ENCODE measurements around the gene INHBE. TPM values are rescaled to one million over a fixed set of nuclear protein-coding genes. Genes with fewer than 3 reads are reported as not detected.

The INHBE gene
- total and polyA plus RNA-seq, 4 donors = 17.6 to 181 (median 110) TPM

DNA sequence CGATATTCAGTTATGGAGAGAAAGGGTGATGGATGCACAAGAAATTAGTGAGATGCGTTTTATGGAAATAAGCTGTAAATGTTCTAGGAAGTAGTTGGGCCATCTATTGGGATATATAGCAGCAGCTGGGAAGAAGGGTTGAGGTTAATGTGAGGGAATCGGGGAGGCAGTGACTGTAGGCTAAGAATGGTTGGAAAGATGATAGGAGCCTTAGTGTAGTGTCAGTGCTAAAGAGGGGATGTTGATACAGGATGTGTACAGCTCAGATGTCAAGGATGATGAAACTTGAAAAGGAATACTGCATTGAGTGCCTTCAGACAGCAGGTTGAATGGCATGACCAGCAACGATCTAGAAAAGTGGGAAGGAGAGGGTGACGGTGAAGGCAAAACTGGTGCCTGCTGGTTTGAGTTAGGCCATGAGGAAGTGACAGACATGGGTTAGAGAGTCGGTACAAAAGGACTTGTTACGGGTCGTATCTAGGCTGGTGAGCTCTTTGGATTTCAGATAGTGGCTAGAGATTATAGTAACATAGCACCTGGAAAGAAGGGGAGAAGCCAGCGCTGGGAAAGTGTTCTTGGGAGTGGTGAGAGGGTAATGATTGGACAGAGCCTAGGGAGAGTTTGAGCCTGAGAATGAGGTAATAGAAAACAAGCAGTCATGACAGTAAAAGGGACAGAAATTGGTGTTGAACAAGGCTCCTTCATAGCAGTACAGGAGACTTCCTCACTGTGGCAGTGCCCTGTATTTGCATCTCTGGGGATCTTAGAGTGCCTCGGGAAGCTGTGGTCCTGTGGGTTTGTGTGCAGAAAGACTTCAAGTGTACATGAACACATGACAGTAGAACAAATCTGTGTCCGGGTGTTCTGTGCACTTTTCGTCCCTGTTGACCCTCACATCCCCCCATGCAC, 42.4 kb downstream of the INHBE start:
- no peak overlapping the region for H3K9ac ChIP-seq (ENCODE audit: low read depth in 1 of 2, low read length in 2 of 2)
- no peak for TF ChIP-seq CTCF (IDR thresholded peaks at IDR 0.05; ENCODE audit: low read depth, low read length, missing input control)
- TF ChIP-seq, protein P1, sequence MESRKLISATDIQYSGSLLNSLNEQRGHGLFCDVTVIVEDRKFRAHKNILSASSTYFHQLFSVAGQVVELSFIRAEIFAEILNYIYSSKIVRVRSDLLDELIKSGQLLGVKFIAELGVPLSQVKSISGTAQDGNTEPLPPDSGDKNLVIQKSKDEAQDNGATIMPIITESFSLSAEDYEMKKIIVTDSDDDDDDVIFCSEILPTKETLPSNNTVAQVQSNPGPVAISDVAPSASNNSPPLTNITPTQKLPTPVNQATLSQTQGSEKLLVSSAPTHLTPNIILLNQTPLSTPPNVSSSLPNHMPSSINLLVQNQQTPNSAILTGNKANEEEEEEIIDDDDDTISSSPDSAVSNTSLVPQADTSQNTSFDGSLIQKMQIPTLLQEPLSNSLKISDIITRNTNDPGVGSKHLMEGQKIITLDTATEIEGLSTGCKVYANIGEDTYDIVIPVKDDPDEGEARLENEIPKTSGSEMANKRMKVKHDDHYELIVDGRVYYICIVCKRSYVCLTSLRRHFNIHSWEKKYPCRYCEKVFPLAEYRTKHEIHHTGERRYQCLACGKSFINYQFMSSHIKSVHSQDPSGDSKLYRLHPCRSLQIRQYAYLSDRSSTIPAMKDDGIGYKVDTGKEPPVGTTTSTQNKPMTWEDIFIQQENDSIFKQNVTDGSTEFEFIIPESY (IDR thresholded peaks at IDR 0.05) = no peak
- TF ChIP-seq EGR1 (IDR thresholded peaks at IDR 0.05; ENCODE audit: low read depth in 2 of 2) = no peak
- no peak for TF ChIP-seq TAF1 (conservative IDR thresholded peaks at IDR 0.05)
- TF ChIP-seq, protein P2, sequence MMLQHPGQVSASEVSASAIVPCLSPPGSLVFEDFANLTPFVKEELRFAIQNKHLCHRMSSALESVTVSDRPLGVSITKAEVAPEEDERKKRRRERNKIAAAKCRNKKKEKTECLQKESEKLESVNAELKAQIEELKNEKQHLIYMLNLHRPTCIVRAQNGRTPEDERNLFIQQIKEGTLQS (IDR thresholded peaks at IDR 0.05) = no peak
- no peak for TF ChIP-seq RXRA (IDR thresholded peaks at IDR 0.05)
- no peak for TF ChIP-seq RAD21 (IDR thresholded peaks at IDR 0.05)
- peaks cover 16 to 50% (median 29%) of the 10 kb centered on the region in 4 donors for H3K36me3 ChIP-seq (ENCODE audit: control insufficient read depth in 4 of 4, insufficient read depth in 3 of 4, low read depth in 1 of 4, low read length in 3 of 4)
- no peaks in the 10 kb centered on the region for H3K4me1 ChIP-seq (ENCODE audit: control insufficient read depth in 4 of 4, insufficient read depth in 4 of 4, low read length in 3 of 4)
- DNase-seq (ENCODE audit: low spot score) = no peak
- no peaks in the 10 kb centered on the region for H3K9me3 ChIP-seq (ENCODE audit: control insufficient read depth in 4 of 4, low read length in 3 of 4)
- 95% methylated on average over 12 of the region's 12 CpGs for WGBS
- no peak overlapping the region for H3K27ac ChIP-seq (ENCODE audit: low read depth in 1 of 2, low read length in 2 of 2)
- H3K27me3 ChIP-seq (ENCODE audit: control insufficient read depth in 4 of 4, insufficient read depth in 4 of 4, low read length in 3 of 4) = no peaks in the 10 kb centered on the region
- no peak overlapping the region for H3K4me3 ChIP-seq (ENCODE audit: low read depth in 1 of 3, low read length in 3 of 3)

GRCh38 chr12:57498132-57498502, 43.0 kb downstream of the INHBE start:
- Histone ChIP-seq H3K36me3 (ENCODE audit: control insufficient read depth in 4 of 4, insufficient read depth in 3 of 4, low read depth in 1 of 4, low read length in 3 of 4) (peaks cover 16 to 47% (median 29%) of the 10 kb centered on the region in 4 donors), H3K4me3 (ENCODE audit: low read depth in 1 of 3, low read length in 3 of 3) (no peak overlapping the region), H3K4me1 (ENCODE audit: control insufficient read depth in 4 of 4, insufficient read depth in 4 of 4, low read length in 3 of 4) (no peaks in the 10 kb centered on the region), H3K9me3 (ENCODE audit: control insufficient read depth in 4 of 4, low read length in 3 of 4) (no peaks in the 10 kb centered on the region), H3K27me3 (ENCODE audit: control insufficient read depth in 4 of 4, insufficient read depth in 4 of 4, low read length in 3 of 4) (no peaks in the 10 kb centered on the region), H3K9ac (ENCODE audit: low read depth in 1 of 2, low read length in 2 of 2) (no peak overlapping the region), H3K27ac (ENCODE audit: low read depth in 1 of 2, low read length in 2 of 2) (no peak overlapping the region)
- WGBS = 95% methylated on average over 9 of the region's 9 CpGs
- no peak for DNase-seq (ENCODE audit: low spot score)
- TF ChIP-seq FOXA1 (IDR thresholded peaks at IDR 0.05) (no peak), HNF4G (IDR thresholded peaks at IDR 0.05) (no peak), FOXA2 (IDR thresholded peaks at IDR 0.05) (no peak), RXRA (IDR thresholded peaks at IDR 0.05) (no peak), EGR1 (IDR thresholded peaks at IDR 0.05; ENCODE audit: low read depth in 2 of 2) (no peak), HNF4A (conservative IDR thresholded peaks at IDR 0.05) (no peak), TAF1 (conservative IDR thresholded peaks at IDR 0.05) (no peak), YY1 (IDR thresholded peaks at IDR 0.05) (no peak), CTCF (IDR thresholded peaks at IDR 0.05; ENCODE audit: low read depth, low read length, missing input control) (no peak), SP1 (IDR thresholded peaks at IDR 0.05) (no peak), GABPA (IDR thresholded peaks at IDR 0.05 in 1 of 2, conservative IDR thresholded peaks at IDR 0.05 in 1 of 2) (no peak), JUND (IDR thresholded peaks at IDR 0.05) (no peak), RAD21 (IDR thresholded peaks at IDR 0.05) (no peak)
- TF ChIP-seq, protein P3, sequence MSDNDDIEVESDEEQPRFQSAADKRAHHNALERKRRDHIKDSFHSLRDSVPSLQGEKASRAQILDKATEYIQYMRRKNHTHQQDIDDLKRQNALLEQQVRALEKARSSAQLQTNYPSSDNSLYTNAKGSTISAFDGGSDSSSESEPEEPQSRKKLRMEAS (IDR thresholded peaks at IDR 0.05) = no peak
- TF ChIP-seq, protein P1 (IDR thresholded peaks at IDR 0.05) = no peak
- TF ChIP-seq, protein P2 (IDR thresholded peaks at IDR 0.05) = no peak
- TF ChIP-seq, protein P4, sequence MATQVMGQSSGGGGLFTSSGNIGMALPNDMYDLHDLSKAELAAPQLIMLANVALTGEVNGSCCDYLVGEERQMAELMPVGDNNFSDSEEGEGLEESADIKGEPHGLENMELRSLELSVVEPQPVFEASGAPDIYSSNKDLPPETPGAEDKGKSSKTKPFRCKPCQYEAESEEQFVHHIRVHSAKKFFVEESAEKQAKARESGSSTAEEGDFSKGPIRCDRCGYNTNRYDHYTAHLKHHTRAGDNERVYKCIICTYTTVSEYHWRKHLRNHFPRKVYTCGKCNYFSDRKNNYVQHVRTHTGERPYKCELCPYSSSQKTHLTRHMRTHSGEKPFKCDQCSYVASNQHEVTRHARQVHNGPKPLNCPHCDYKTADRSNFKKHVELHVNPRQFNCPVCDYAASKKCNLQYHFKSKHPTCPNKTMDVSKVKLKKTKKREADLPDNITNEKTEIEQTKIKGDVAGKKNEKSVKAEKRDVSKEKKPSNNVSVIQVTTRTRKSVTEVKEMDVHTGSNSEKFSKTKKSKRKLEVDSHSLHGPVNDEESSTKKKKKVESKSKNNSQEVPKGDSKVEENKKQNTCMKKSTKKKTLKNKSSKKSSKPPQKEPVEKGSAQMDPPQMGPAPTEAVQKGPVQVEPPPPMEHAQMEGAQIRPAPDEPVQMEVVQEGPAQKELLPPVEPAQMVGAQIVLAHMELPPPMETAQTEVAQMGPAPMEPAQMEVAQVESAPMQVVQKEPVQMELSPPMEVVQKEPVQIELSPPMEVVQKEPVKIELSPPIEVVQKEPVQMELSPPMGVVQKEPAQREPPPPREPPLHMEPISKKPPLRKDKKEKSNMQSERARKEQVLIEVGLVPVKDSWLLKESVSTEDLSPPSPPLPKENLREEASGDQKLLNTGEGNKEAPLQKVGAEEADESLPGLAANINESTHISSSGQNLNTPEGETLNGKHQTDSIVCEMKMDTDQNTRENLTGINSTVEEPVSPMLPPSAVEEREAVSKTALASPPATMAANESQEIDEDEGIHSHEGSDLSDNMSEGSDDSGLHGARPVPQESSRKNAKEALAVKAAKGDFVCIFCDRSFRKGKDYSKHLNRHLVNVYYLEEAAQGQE (IDR thresholded peaks at IDR 0.05) = no peak
